ENCODE data around the gene MAP4K2.

DNA sequence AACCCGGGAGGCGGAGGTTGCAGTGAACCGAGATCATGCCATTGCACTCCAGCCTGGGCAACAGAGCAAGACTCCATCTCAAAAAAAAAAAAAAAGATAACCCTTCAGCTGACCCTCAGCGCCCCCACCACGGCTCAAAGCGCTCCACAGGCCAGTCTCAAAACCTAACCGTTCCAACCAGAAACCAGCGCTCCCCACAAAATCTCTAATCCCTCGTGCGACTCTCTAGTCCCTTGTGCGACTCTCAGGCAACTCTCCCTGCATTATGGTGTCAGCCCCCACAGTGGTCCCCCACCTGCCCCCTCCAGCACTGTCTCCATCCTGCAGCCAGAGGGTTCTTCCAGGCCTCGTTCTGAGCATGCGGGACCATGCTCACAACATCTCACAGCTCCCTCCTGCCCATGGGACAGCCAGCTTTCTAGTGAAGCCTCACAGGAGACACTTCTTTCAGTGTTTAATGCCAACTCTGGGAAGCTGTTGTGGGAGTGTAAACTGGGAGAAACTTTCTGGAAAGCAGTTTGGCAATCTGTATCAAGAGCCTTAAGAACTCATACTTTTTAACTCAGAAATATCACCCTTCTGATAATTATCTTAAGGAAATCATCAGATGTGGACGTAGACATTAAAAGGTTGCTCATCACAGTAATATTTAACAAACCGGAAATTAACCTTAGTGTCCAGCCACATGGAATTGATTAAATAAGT lies 54.9 kb downstream of the MAP4K2 start:
- TF ChIP-seq, protein P1, sequence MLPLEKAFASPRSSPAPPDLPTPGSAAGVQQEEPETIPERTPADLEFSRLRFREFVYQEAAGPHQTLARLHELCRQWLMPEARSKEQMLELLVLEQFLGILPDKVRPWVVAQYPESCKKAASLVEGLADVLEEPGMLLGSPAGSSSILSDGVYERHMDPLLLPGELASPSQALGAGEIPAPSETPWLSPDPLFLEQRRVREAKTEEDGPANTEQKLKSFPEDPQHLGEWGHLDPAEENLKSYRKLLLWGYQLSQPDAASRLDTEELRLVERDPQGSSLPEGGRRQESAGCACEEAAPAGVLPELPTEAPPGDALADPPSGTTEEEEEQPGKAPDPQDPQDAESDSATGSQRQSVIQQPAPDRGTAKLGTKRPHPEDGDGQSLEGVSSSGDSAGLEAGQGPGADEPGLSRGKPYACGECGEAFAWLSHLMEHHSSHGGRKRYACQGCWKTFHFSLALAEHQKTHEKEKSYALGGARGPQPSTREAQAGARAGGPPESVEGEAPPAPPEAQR (CRISPR knock-in tag; IDR thresholded peaks at IDR 0.05): no peak
- TF ChIP-seq, protein P2, sequence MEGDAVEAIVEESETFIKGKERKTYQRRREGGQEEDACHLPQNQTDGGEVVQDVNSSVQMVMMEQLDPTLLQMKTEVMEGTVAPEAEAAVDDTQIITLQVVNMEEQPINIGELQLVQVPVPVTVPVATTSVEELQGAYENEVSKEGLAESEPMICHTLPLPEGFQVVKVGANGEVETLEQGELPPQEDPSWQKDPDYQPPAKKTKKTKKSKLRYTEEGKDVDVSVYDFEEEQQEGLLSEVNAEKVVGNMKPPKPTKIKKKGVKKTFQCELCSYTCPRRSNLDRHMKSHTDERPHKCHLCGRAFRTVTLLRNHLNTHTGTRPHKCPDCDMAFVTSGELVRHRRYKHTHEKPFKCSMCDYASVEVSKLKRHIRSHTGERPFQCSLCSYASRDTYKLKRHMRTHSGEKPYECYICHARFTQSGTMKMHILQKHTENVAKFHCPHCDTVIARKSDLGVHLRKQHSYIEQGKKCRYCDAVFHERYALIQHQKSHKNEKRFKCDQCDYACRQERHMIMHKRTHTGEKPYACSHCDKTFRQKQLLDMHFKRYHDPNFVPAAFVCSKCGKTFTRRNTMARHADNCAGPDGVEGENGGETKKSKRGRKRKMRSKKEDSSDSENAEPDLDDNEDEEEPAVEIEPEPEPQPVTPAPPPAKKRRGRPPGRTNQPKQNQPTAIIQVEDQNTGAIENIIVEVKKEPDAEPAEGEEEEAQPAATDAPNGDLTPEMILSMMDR (IDR thresholded peaks at IDR 0.05): no peak
- TF ChIP-seq, protein P3, sequence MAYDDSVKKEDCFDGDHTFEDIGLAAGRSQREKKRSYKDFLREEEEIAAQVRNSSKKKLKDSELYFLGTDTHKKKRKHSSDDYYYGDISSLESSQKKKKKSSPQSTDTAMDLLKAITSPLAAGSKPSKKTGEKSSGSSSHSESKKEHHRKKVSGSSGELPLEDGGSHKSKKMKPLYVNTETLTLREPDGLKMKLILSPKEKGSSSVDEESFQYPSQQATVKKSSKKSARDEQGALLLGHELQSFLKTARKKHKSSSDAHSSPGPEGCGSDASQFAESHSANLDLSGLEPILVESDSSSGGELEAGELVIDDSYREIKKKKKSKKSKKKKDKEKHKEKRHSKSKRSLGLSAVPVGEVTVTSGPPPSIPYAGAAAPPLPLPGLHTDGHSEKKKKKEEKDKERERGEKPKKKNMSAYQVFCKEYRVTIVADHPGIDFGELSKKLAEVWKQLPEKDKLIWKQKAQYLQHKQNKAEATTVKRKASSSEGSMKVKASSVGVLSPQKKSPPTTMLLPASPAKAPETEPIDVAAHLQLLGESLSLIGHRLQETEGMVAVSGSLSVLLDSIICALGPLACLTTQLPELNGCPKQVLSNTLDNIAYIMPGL (CRISPR knock-in tag; IDR thresholded peaks at IDR 0.05): no peak
- TF ChIP-seq NR2C2 (CRISPR knock-in tag; IDR thresholded peaks at IDR 0.05): no peak
- TF ChIP-seq, protein P4, sequence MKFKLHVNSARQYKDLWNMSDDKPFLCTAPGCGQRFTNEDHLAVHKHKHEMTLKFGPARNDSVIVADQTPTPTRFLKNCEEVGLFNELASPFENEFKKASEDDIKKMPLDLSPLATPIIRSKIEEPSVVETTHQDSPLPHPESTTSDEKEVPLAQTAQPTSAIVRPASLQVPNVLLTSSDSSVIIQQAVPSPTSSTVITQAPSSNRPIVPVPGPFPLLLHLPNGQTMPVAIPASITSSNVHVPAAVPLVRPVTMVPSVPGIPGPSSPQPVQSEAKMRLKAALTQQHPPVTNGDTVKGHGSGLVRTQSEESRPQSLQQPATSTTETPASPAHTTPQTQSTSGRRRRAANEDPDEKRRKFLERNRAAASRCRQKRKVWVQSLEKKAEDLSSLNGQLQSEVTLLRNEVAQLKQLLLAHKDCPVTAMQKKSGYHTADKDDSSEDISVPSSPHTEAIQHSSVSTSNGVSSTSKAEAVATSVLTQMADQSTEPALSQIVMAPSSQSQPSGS (CRISPR knock-in tag; IDR thresholded peaks at IDR 0.05; ENCODE audit: borderline replicate concordance, low read depth): no peak
- no peak for TF ChIP-seq NFYB (CRISPR knock-in tag; conservative IDR thresholded peaks at IDR 0.05; ENCODE audit: low read depth)
- TF ChIP-seq ZNF317 (CRISPR knock-in tag; IDR thresholded peaks at IDR 0.05; ENCODE audit: borderline replicate concordance, low read depth): no peak
- TF ChIP-seq ZNF232 (CRISPR knock-in tag; IDR thresholded peaks at IDR 0.05): no peak
- TF ChIP-seq TEAD4 (CRISPR knock-in tag; IDR thresholded peaks at IDR 0.05): no peak
- TF ChIP-seq, protein P5, sequence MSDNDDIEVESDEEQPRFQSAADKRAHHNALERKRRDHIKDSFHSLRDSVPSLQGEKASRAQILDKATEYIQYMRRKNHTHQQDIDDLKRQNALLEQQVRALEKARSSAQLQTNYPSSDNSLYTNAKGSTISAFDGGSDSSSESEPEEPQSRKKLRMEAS (CRISPR knock-in tag; IDR thresholded peaks at IDR 0.05): no peak
- no peak for TF ChIP-seq ZNF138 (CRISPR knock-in tag; conservative IDR thresholded peaks at IDR 0.05)
- TF ChIP-seq CREB1 (CRISPR knock-in tag; IDR thresholded peaks at IDR 0.05): no peak
